B cell (primary cell): ENCODE measurements around the gene DRICH1. TPM values are rescaled to one million over a fixed set of nuclear protein-coding genes. Genes with fewer than 3 reads are reported as not detected.
"Not testable (repeated sequence)": the region's sequence is repeated elsewhere in the genome, so short reads cannot be mapped to it uniquely, and the experiment has no call there.

ENCODE experiments used
- ATAC-seq: fragments of 200-7000 bp; cut with Tn5 transposase; one replicate; pipeline ENCODE4 v1.10.0; 2021; ENCODE audit warnings: low read depth, mild to moderate bottlenecking, moderate number of reproducible peaks, moderate library complexity
- CTCF ChIA-PET: fragments of 350-600 bp; sonication (Branson Sonifier 250); formaldehyde crosslinking; loops from one replicate; lab custom pipeline; 2021; ENCODE audit warnings: antibody characterized with exemption, inconsistent platforms; lab: Charles Lee
- POLR2A ChIA-PET: fragments of 350-600 bp; sonication (Branson Sonifier 250); formaldehyde crosslinking; loops from one replicate; lab custom pipeline; 2021; ENCODE audit warnings: antibody characterized with exemption; lab: Charles Lee
- DNase-seq: peaks from one replicate; pipeline ENCODE4 v3.0.0; 2013
- H2AFZ ChIP-seq: 2 replicates; pipeline ENCODE4 v1.6.1; 2012; ENCODE audit warnings: mild to moderate bottlenecking, low read depth, low read length; ENCODE audit not compliant: insufficient read depth, poor library complexity, severe bottlenecking
- H3K27ac ChIP-seq, 2 donors: 1 replicate in 1 of 2; 2 replicates in 1 of 2; pipeline ENCODE4 v1.5.1; 2012 to 2013; ENCODE audit warnings: low read length in 2 of 2, mild to moderate bottlenecking in 2 of 2, moderate library complexity in 1 of 2
- H3K27me3 ChIP-seq, 4 experiments: fragments of 200-600 bp in 1 of 4; sonication (generic) in 1 of 4; replicated peaks in 1 of 4; 1 replicate in 2 of 4; 2 replicates in 2 of 4; pipeline versions ENCODE4 v1.6.1 to v1.7.0; 2013 to 2016; ENCODE audit warnings: low read length in 3 of 4, mild to moderate bottlenecking in 2 of 4, mixed read lengths in 1 of 4, moderate library complexity in 1 of 4; ENCODE audit not compliant: insufficient read depth in 4 of 4, control insufficient read depth in 3 of 4; ENCODE audit errors: control extremely low read depth in 1 of 4
- H3K36me3 ChIP-seq, 2 experiments: replicated peaks in 1 of 2; 1 replicate in 1 of 2; 2 replicates in 1 of 2; pipeline versions ENCODE4 v1.6.1 to v1.7.1; 2013; ENCODE audit warnings: low read length in 1 of 2; ENCODE audit not compliant: insufficient read depth in 2 of 2, control insufficient read depth in 1 of 2; ENCODE audit errors: control extremely low read depth in 1 of 2, extremely low read depth in 1 of 2
- H3K4me1 ChIP-seq, 2 donors: fragments of 200-600 bp in 1 of 2; sonication (generic) in 1 of 2; 1 replicate in 1 of 2; 2 replicates in 1 of 2; pipeline versions ENCODE4 v1.5.1 to v1.6.1; 2013 to 2017; ENCODE audit warnings: low read length in 2 of 2; ENCODE audit not compliant: control insufficient read depth in 2 of 2, insufficient read depth in 2 of 2
- H3K4me2 ChIP-seq: replicated peaks from 2 replicates; pipeline ENCODE3; 2012; ENCODE audit warnings: mild to moderate bottlenecking, low read depth, low read length; ENCODE audit not compliant: poor library complexity, severe bottlenecking
- H3K4me3 ChIP-seq, 5 experiments: fragments of 200-600 bp in 1 of 5; sonication (generic) in 1 of 5; 1 replicate in 3 of 5; 2 replicates in 2 of 5; pipeline versions ENCODE4 v1.5.1 to v1.7.0; 2011 to 2016; ENCODE audit warnings: low read length in 4 of 5, mild to moderate bottlenecking in 4 of 5, low read depth in 2 of 5, control low read depth in 1 of 5, moderate library complexity in 1 of 5; ENCODE audit not compliant: insufficient read depth in 1 of 5; ENCODE audit errors: control extremely low read depth in 1 of 5, extremely low read depth in 1 of 5
- H3K79me2 ChIP-seq: fragments of 200-600 bp; sonication (generic); one replicate; pipeline ENCODE4 v1.6.0; 2016; ENCODE audit warnings: low read length; ENCODE audit not compliant: control insufficient read depth, insufficient read depth
- H3K9ac ChIP-seq: fragments of 200-600 bp; sonication (generic); 2 replicates; pipeline ENCODE4 v1.6.1; 2017; ENCODE audit warnings: mild to moderate bottlenecking, low read length, moderate library complexity
- H3K9me3 ChIP-seq, 3 donors: one replicate each; pipeline versions ENCODE4 v1.6.1 to v1.7.1; 2013; ENCODE audit warnings: low read length in 2 of 3; ENCODE audit not compliant: control insufficient read depth in 2 of 3, insufficient read depth in 1 of 3; ENCODE audit errors: control extremely low read depth in 1 of 3
- H4K20me1 ChIP-seq: 2 replicates; pipeline ENCODE4 v1.6.0; 2012; ENCODE audit warnings: mild to moderate bottlenecking, low read length; ENCODE audit not compliant: insufficient read depth, control insufficient read depth, poor library complexity, severe bottlenecking
- H3K27ac Mint-ChIP-seq: one replicate; pipeline ENCODE4 v1.8.0; 2021; ENCODE audit warnings: mixed read lengths
- H3K27me3 Mint-ChIP-seq: one replicate; pipeline ENCODE4 v1.8.0; 2021; ENCODE audit warnings: mixed read lengths
- H3K4me1 Mint-ChIP-seq: one replicate; pipeline ENCODE4 v1.8.0; 2021; ENCODE audit warnings: mixed read lengths
- H3K4me3 Mint-ChIP-seq: one replicate; pipeline ENCODE4 v1.8.0; 2021; ENCODE audit warnings: mixed read lengths
- H3K9me3 Mint-ChIP-seq: one replicate; pipeline ENCODE4 v1.8.0; 2022; ENCODE audit warnings: mixed read lengths; ENCODE audit not compliant: insufficient read depth
- EZH2 ChIP-seq: IDR thresholded peaks from 2 replicates; pipeline ENCODE4 v1.6.1; 2012; ENCODE audit warnings: borderline replicate concordance, low read depth, mild to moderate bottlenecking, moderate library complexity, low read length; ENCODE audit not compliant: insufficient read depth, poor library complexity, severe bottlenecking
- WGBS: methylation state at CpG from one replicate; pipeline ENCODE4 v1.1.5; 2013; ENCODE audit warnings: missing lambda C conversion rate; ENCODE audit not compliant: insufficient coverage; 5-methylcytosine and 5-hydroxymethylcytosine counted together
- intact Hi-C: fragments of 100-400 bp; cut with micrococcal nuclease; formaldehyde crosslinking; loops from one replicate; pipeline ENCODE4 v1.10.0; 2022
- polyA plus RNA-seq: library from polyadenylated mRNA; depleted of rRNA; stranded (reverse); fragments of >200 nt; gene quantifications from 2 replicates; pipeline ENCODE4 v1.2.3, GENCODE V29; 2012
- total RNA-seq, 2 donors: library from RNA; stranded (reverse); fragments of 120-200 nt in 1 of 2; gene quantifications; 1 replicate in 1 of 2; 2 replicates in 1 of 2; pipeline versions ENCODE4 v1.2.3 to v1.2.4, GENCODE V29; 2013 to 2022
- TF ChIP-seq, protein P1 (sequence below): fragments of 200-600 bp; IDR thresholded peaks from one replicate; pipeline ENCODE4 v1.8.0; 2022; ENCODE audit warnings: antibody characterized with exemption, mild to moderate bottlenecking

DRICH1 gene
- total and polyA plus RNA-seq, 2 donors (not counting 1 experiment from before 2014, with no cell fraction given), result 0.37 to 1.5 TPM

DNA sequence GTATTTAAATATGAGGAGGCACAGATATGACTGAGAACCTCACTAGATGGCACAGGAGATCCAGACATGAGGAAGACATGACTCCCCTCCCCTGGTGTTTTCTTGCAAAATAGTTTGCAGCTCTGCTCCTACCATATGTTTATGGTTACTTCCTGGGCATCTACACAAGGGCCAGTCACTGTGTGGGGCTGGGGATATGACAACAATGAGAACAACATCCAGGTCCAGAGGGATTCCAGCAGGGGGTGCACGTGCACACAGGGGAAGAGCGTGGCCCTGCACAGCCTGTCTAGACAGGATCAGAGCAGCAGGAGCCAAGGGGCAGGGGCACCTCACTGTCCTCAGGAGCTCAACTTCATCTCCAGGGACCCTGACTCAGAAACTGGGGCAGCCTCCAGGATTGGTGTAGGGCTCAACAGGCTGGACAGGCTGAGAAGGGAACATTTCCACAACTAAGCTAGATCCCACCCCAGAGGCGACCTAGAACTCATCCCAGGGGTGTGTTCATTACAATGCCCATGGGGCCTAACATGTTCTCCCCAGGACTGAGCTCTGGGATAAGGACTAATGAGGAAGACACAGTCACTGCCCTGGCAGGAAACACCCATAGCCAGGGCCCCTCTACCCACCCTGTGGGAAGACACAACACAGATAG lies 4.6 kb downstream of the DRICH1 start:
- not testable (repeated sequence) for H3K27me3 Mint-ChIP-seq, H3K4me3 ChIP-seq, H3K4me2 ChIP-seq, H2AFZ ChIP-seq, H3K27me3 ChIP-seq, H3K9me3 ChIP-seq, H3K36me3 ChIP-seq, H4K20me1 ChIP-seq, H3K4me1 ChIP-seq, H3K4me1 Mint-ChIP-seq, H3K27ac ChIP-seq, H3K9ac ChIP-seq, H3K4me3 Mint-ChIP-seq, H3K79me2 ChIP-seq, H3K9me3 Mint-ChIP-seq, H3K27ac Mint-ChIP-seq
- ATAC-seq (peak; percentile 76), DNase-seq (peak; percentile 55)
- intact Hi-C loops, result loop anchor here (5.0 kb wide), 1 partner anchor 220 kb away; no protein-coding TSS in a partner anchor
- ChIA-PET CTCF (interaction anchor here (0.6 to 1.4 kb wide), 7 partner anchors 9 to 262 kb away, joined by 3 to 4 read pairs (median 3); partner anchors contain the start of genes SLC2A11 and ZNF70), POLR2A (interaction anchor here (0.7 kb wide), 1 partner anchor 126 kb away, joined by 8 read pairs; no protein-coding TSS in a partner anchor)
- TF ChIP-seq, protein P1, sequence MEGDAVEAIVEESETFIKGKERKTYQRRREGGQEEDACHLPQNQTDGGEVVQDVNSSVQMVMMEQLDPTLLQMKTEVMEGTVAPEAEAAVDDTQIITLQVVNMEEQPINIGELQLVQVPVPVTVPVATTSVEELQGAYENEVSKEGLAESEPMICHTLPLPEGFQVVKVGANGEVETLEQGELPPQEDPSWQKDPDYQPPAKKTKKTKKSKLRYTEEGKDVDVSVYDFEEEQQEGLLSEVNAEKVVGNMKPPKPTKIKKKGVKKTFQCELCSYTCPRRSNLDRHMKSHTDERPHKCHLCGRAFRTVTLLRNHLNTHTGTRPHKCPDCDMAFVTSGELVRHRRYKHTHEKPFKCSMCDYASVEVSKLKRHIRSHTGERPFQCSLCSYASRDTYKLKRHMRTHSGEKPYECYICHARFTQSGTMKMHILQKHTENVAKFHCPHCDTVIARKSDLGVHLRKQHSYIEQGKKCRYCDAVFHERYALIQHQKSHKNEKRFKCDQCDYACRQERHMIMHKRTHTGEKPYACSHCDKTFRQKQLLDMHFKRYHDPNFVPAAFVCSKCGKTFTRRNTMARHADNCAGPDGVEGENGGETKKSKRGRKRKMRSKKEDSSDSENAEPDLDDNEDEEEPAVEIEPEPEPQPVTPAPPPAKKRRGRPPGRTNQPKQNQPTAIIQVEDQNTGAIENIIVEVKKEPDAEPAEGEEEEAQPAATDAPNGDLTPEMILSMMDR, result peak; percentile 32
- WGBS, result 40% methylated on average over 2 of the region's 3 CpGs

DNA sequence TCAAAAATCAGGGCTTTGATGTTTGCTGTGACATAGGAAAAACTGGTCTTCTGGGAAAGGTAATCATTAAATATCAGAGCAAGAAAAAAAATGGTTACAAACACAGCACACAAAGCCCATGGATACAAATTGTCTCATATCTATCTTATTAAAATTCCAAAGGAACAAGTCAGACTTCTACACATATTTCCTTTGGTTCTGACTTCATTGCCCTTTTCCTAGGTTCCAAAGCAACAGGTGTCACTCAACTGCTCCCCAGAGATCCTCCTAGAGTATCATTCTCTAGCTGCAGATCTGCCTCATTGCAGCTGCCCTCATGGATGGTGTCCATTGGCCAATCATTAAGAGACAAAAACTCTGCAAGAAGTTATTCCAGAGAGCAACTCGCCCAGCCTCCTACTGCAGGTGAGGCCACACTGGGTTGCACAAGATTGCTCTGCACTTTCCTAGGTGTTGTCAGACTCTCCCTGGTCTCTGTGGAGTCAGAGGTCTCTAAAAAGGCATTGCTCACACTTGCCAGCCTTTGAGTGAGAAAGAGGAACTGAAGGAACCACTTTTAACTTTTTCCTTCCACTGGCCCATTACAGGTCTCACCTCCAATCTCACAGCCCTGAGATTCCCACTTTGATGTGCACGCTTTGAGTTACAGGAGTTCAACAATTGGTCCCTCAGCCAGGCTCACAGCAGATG lies 5.7 kb downstream of the DRICH1 start:
- Mint-ChIP-seq H3K27ac (no peak overlapping the region), H3K9me3 (no peaks in the 10 kb centered on the region), H3K4me3 (no peak overlapping the region), H3K27me3 (no peaks in the 10 kb centered on the region), H3K4me1 (peaks cover 2% of the 10 kb centered on the region)
- CTCF ChIA-PET, result no interaction called here
- Histone ChIP-seq H2AFZ (no peak overlapping the region), H3K4me2 (no peak overlapping the region), H3K4me1 (no peaks in the 10 kb centered on the region), H3K9me3 (no peaks in the 10 kb centered on the region), H3K9ac (no peak overlapping the region), H4K20me1 (no peaks in the 10 kb centered on the region), H3K79me2 (no peaks in the 10 kb centered on the region), H3K27me3 (no peaks in the 10 kb centered on the region), H3K27ac (no peak overlapping the region), H3K4me3 (no peak overlapping the region), H3K36me3 (no peaks in the 10 kb centered on the region)
- TF ChIP-seq, protein P1, result no peak
- TF ChIP-seq EZH2, result no peak
- 84% methylated on average over 2 of the region's 2 CpGs for WGBS
- ATAC-seq, result no peak
- intact Hi-C loops, result loop anchor here (5.0 kb wide), 1 partner anchor 221 kb away; no protein-coding TSS in a partner anchor
- POLR2A ChIA-PET, result no interaction called here
- DNase-seq, result no peak
